H9 (cell line): ENCODE data around the gene MTHFS. TPM values are rescaled to one million over a fixed set of nuclear protein-coding genes. Genes with fewer than 3 reads are reported as not detected.

ENCODE experiments used
- DNase-seq: peaks from one replicate; pipeline ENCODE4 v3.0.0-alpha.2; 2017
- H2AFZ ChIP-seq: one replicate; pipeline ENCODE4 v1.6.1; 2013; ENCODE audit warnings: mild to moderate bottlenecking, low read length, control low read depth, moderate library complexity
- H2AK5ac ChIP-seq: 2 replicates; pipeline ENCODE4 v1.6.1; 2013; ENCODE audit warnings: low read length, control low read depth, mixed read lengths; ENCODE audit not compliant: insufficient read length
- H2BK120ac ChIP-seq: one replicate; pipeline ENCODE4 v1.6.1; 2013; ENCODE audit warnings: low read depth, mild to moderate bottlenecking, low read length, control low read depth, inconsistent platforms; ENCODE audit not compliant: poor library complexity, severe bottlenecking
- H2BK12ac ChIP-seq: 2 replicates; pipeline ENCODE4 v1.6.1; 2013; ENCODE audit warnings: low read length, control low read depth, mixed read lengths, low read depth; ENCODE audit not compliant: insufficient read length
- H2BK15ac ChIP-seq: 2 replicates; pipeline ENCODE4 v1.6.1; 2013; ENCODE audit warnings: low read depth, low read length, control low read depth
- H2BK20ac ChIP-seq: one replicate; pipeline ENCODE4 v1.6.1; 2013; ENCODE audit warnings: low read depth, mild to moderate bottlenecking, low read length, control low read depth, inconsistent platforms; ENCODE audit not compliant: poor library complexity, severe bottlenecking
- H2BK5ac ChIP-seq: 2 replicates; pipeline ENCODE4 v1.6.1; 2013; ENCODE audit warnings: low read length, control low read depth, mixed read lengths; ENCODE audit not compliant: insufficient read length
- H3K14ac ChIP-seq: 2 replicates; pipeline ENCODE4 v1.6.1; 2013; ENCODE audit warnings: low read length, control low read depth; ENCODE audit not compliant: insufficient read depth
- H3K18ac ChIP-seq: 2 replicates; pipeline ENCODE4 v1.6.1; 2013; ENCODE audit warnings: low read depth, mild to moderate bottlenecking, mixed read lengths, low read length, control low read depth; ENCODE audit not compliant: insufficient read length
- H3K23ac ChIP-seq: 2 replicates; pipeline ENCODE4 v1.6.1; 2013; ENCODE audit warnings: low read length, control low read depth, mixed read lengths, low read depth; ENCODE audit not compliant: insufficient read length
- H3K23me2 ChIP-seq: 2 replicates; pipeline ENCODE4 v1.6.1; 2013; ENCODE audit warnings: low read depth, mild to moderate bottlenecking, mixed read lengths, low read length, control low read depth; ENCODE audit not compliant: insufficient read length, poor library complexity, severe bottlenecking
- H3K27ac ChIP-seq: 2 replicates; pipeline ENCODE4 v1.5.1; 2013; ENCODE audit warnings: low read length, control low read depth, mixed read lengths, low read depth; ENCODE audit not compliant: insufficient read length
- H3K27me3 ChIP-seq: 2 replicates; pipeline ENCODE4 v1.6.1; 2013; ENCODE audit warnings: low read length, control low read depth, inconsistent platforms; ENCODE audit not compliant: insufficient read depth
- H3K4ac ChIP-seq: 2 replicates; pipeline ENCODE4 v1.6.1; 2013; ENCODE audit warnings: low read depth, mild to moderate bottlenecking, control low read depth, inconsistent platforms, low read length, moderate library complexity
- H3K4me1 ChIP-seq: 2 replicates; pipeline ENCODE4 v1.6.1; 2013; ENCODE audit warnings: low read length, control low read depth, inconsistent platforms; ENCODE audit not compliant: insufficient read depth
- H3K4me2 ChIP-seq: 2 replicates; pipeline ENCODE4 v1.6.1; 2013; ENCODE audit warnings: low read length, control low read depth, mixed read lengths; ENCODE audit not compliant: insufficient read length, insufficient read depth
- H3K56ac ChIP-seq: 2 replicates; pipeline ENCODE4 v1.6.1; 2013; ENCODE audit warnings: low read depth, mild to moderate bottlenecking, mixed read lengths, low read length, control low read depth; ENCODE audit not compliant: insufficient read length
- H3K79me1 ChIP-seq: 2 replicates; pipeline ENCODE4 v1.6.1; 2013; ENCODE audit warnings: low read depth, mild to moderate bottlenecking, moderate library complexity, low read length, control low read depth, inconsistent platforms; ENCODE audit not compliant: insufficient read depth, poor library complexity, severe bottlenecking
- H3K79me2 ChIP-seq: 2 replicates; pipeline ENCODE4 v1.6.1; 2013; ENCODE audit warnings: low read length, control low read depth, inconsistent platforms; ENCODE audit not compliant: insufficient read depth
- H3K9ac ChIP-seq: 2 replicates; pipeline ENCODE4 v1.6.1; 2013; ENCODE audit warnings: low read length, control low read depth, mixed read lengths; ENCODE audit not compliant: insufficient read length; ENCODE audit errors: extremely low read depth
- H3K9me3 ChIP-seq: one replicate; pipeline ENCODE4 v1.6.1; 2013; ENCODE audit warnings: low read depth, low read length, inconsistent platforms; ENCODE audit not compliant: control insufficient read depth
- H3T11ph ChIP-seq: one replicate; pipeline ENCODE4 v1.6.1; 2013; ENCODE audit warnings: mild to moderate bottlenecking, low read length, control low read depth, inconsistent platforms
- H4K20me1 ChIP-seq: one replicate; pipeline ENCODE4 v1.6.1; 2013; ENCODE audit not compliant: control insufficient read depth, insufficient read length, insufficient read depth
- H4K5ac ChIP-seq: 2 replicates; pipeline ENCODE4 v1.6.1; 2013; ENCODE audit warnings: low read depth, mild to moderate bottlenecking, mixed read lengths, low read length, control low read depth; ENCODE audit not compliant: insufficient read length
- H4K8ac ChIP-seq: replicated peaks from 2 replicates; pipeline ENCODE4 v1.6.1; 2013; ENCODE audit warnings: low read length, control low read depth, mixed read lengths, low read depth; ENCODE audit not compliant: insufficient read length
- H4K91ac ChIP-seq: 2 replicates; pipeline ENCODE4 v1.6.1; 2013; ENCODE audit warnings: low read depth, mild to moderate bottlenecking, moderate library complexity, mixed read lengths, low read length, control low read depth; ENCODE audit not compliant: insufficient read length
- H3K27ac Mint-ChIP-seq, 3 experiments: 2 replicates in 2 of 3; 3 replicates in 1 of 3; pipeline ENCODE4 v1.8.0; 2020 to 2021; ENCODE audit warnings: mixed read lengths in 3 of 3, mild to moderate bottlenecking in 1 of 3, moderate library complexity in 1 of 3
- H3K27me3 Mint-ChIP-seq: 2 replicates; pipeline ENCODE4 v1.8.0; 2021; ENCODE audit warnings: low read depth, mild to moderate bottlenecking, moderate library complexity, mixed read lengths
- H3K36me3 Mint-ChIP-seq, 3 experiments: 2 replicates in 2 of 3; 3 replicates in 1 of 3; pipeline ENCODE4 v1.8.0; 2020 to 2021; ENCODE audit warnings: low read depth in 3 of 3, mixed read lengths in 3 of 3; ENCODE audit not compliant: insufficient read depth in 1 of 3
- H3K4me1 Mint-ChIP-seq, 2 experiments: 2 replicates each; pipeline ENCODE4 v1.8.0; 2020; ENCODE audit warnings: mixed read lengths in 2 of 2
- H3K4me3 Mint-ChIP-seq, 2 experiments: 2 replicates in 1 of 2; 3 replicates in 1 of 2; pipeline ENCODE4 v1.8.0; 2020 to 2021; ENCODE audit warnings: mild to moderate bottlenecking in 2 of 2, mixed read lengths in 2 of 2, moderate library complexity in 1 of 2
- H3K9me3 Mint-ChIP-seq, 2 experiments: 2 replicates in 1 of 2; 3 replicates in 1 of 2; pipeline ENCODE4 v1.8.0; 2020; ENCODE audit warnings: mild to moderate bottlenecking in 2 of 2, mixed read lengths in 2 of 2, moderate library complexity in 1 of 2
- whole genome bisulfite sequencing: extraction: QIAGEN DNeasy Blood & Tissue Kit; methylation state at CpG from one replicate; pipeline ENCODE4 v1.1.7; 2013; ENCODE audit warnings: missing lambda C conversion rate, low lambda C conversion rate, mixed read lengths; ENCODE audit not compliant: insufficient read length; ENCODE audit errors: extremely low coverage; 5-methylcytosine and 5-hydroxymethylcytosine counted together
- total RNA-seq: library from RNA; stranded (reverse); gene quantifications from 2 replicates; pipeline ENCODE4 v1.2.1, GENCODE V29; 2021
- TF ChIP-seq, protein P1 (sequence below): fragments of 200-600 bp; sonication (generic); conservative IDR thresholded peaks from 3 replicates; pipeline ENCODE4 v1.8.0; 2021; ENCODE audit warnings: antibody characterized with exemption, mild to moderate bottlenecking

The MTHFS gene
- total RNA-seq, 1 experiment from 2014 or later: 36.9 TPM

DNA sequence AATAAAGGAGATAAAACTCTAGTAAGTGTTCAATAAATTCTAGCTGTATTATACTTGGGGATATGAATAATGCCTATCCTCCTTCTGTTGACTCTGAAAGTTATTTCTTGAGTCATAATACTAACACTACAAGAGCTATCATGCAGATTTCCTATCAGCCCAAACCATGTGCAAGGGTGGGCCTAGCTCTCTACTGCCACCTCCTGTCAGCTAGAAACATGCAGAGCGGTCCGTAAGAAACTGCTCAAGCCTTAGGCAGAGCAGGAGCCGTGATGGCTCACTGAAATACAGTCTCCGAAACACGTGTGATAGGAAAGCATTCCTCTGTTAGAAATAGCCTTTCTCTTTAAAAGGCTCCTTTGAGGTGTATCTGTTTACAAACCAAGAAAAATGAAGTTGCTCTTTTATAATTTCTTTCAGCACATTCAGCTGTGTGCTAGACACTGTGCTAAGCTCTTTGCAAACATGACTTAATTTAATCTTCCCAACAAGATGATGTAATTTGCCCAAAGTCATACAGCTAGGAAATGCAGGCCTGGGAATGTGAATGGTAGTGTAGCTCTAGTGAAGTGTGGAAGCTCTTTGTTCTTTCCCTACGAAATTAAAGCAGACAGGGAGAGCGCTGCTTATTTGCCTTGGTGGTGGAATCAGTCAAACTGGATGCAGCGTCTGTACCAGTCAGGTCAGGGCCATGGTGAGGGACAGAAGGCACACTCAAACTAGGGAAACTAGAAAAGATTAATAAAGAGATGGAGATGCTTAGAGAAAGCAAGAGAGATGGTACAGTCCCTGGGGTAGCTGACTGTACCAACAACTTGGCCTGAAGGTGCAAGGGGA, 43.1 kb downstream of the MTHFS start:
- no peaks in the 10 kb centered on the region for H3K27me3 Mint-ChIP-seq
- H3K18ac ChIP-seq: no peak overlapping the region
- H3K79me1 ChIP-seq: no peaks in the 10 kb centered on the region
- H3K4me2 ChIP-seq: no peak overlapping the region
- H3K4me1 Mint-ChIP-seq: peaks cover 5% of the 10 kb centered on the region in 2 experiments
- TF ChIP-seq, protein P1, sequence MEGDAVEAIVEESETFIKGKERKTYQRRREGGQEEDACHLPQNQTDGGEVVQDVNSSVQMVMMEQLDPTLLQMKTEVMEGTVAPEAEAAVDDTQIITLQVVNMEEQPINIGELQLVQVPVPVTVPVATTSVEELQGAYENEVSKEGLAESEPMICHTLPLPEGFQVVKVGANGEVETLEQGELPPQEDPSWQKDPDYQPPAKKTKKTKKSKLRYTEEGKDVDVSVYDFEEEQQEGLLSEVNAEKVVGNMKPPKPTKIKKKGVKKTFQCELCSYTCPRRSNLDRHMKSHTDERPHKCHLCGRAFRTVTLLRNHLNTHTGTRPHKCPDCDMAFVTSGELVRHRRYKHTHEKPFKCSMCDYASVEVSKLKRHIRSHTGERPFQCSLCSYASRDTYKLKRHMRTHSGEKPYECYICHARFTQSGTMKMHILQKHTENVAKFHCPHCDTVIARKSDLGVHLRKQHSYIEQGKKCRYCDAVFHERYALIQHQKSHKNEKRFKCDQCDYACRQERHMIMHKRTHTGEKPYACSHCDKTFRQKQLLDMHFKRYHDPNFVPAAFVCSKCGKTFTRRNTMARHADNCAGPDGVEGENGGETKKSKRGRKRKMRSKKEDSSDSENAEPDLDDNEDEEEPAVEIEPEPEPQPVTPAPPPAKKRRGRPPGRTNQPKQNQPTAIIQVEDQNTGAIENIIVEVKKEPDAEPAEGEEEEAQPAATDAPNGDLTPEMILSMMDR: peak; percentile 97
- H2BK120ac ChIP-seq: no peak overlapping the region
- no peaks in the 10 kb centered on the region for H3K27me3 ChIP-seq
- H3K36me3 Mint-ChIP-seq: peaks cover 0 to 6% (median 3%) of the 10 kb centered on the region in 3 experiments; a peak in 5 of 7 replicates
- no peaks in the 10 kb centered on the region for H3K9me3 Mint-ChIP-seq
- no peak overlapping the region for H3K4ac ChIP-seq
- H3K27ac Mint-ChIP-seq: peak overlapping the region in 1 of 3 experiments; percentile 6; a peak in 2 of 7 replicates
- no peak overlapping the region for H3K4me3 Mint-ChIP-seq
- no peaks in the 10 kb centered on the region for H3K79me2 ChIP-seq
- H3K23me2 ChIP-seq: no peaks in the 10 kb centered on the region
- no peak overlapping the region for H2BK15ac ChIP-seq
- no peak overlapping the region for H3K23ac ChIP-seq
- no peaks in the 10 kb centered on the region for H3K9me3 ChIP-seq
- peak; percentile 74 for DNase-seq
- H3K14ac ChIP-seq: no peak overlapping the region
- H4K91ac ChIP-seq: no peak overlapping the region
- no peak overlapping the region for H4K8ac ChIP-seq
- H3T11ph ChIP-seq: no peak overlapping the region
- WGBS: no CpG with 5 or more reads among the region's 8 CpGs
- no peaks in the 10 kb centered on the region for H4K20me1 ChIP-seq
- H2BK5ac ChIP-seq: no peak overlapping the region
- no peak overlapping the region for H2AFZ ChIP-seq
- no peak overlapping the region for H2BK20ac ChIP-seq
- no peak overlapping the region for H3K9ac ChIP-seq
- no peaks in the 10 kb centered on the region for H3K4me1 ChIP-seq
- H4K5ac ChIP-seq: no peak overlapping the region
- no peak overlapping the region for H2BK12ac ChIP-seq
- no peak overlapping the region for H3K27ac ChIP-seq
- H3K56ac ChIP-seq: no peak overlapping the region
- H2AK5ac ChIP-seq: no peak overlapping the region
